GM19035 (cell line): ENCODE measurements around the gene AMZ2.

Source experiments
- ATAC-seq: cut with Tn5 transposase; IDR thresholded peaks from one replicate; pipeline ENCODE4 v1.9.1; 2021; ENCODE audit not compliant: unreplicated experiment

AMZ2 gene

DNA sequence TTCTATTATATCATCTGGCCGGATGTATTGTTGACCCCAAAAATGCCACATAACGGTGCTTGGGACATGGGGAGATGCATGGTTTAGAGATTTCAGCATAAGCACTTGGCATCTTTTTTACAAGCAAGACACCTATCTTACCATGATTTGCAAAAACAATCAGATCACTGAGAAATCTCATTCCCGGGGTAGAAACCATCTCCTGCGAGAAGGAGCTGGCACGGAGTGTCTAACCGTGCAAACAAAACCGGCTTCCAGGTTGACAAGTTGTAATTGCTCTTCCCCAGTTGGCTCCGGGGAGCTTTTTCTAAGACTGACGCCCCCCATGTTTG, 42.1 kb downstream of the AMZ2 start:
- no peak for ATAC-seq

DNA sequence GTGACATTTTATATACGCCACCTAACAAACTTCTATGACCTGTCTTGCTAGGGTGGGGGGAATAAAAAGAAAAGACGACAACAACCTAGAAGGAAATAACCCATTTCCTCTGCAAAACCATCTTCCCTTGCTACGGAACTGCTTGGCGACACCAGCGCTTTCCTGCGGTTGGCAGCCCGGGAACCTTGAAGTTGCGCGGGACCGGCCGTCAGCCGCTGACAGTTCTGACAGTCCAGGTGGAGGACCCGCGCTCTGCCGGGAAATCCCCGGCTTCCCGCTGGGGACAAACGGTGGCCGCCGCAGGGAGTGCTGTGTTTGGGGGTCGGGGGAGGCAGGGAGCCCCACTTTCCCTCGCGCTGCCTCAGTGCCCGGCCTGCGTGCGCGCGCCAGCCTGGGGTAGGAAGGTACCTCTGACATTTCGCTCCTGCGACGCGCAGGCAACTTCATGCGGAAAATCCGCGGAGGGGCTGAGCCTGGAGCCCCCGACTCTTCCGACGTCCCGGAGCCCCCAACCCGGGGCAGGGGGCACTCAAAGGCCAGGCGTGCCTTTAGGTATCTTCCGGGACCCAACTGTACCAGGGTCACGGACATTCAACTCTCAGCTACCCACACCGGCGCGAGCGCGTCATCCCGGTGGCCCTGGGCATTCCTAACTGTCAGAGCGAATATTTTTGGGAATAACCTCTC, 42.6 kb downstream of the AMZ2 start:
- ATAC-seq = no peak

DNA sequence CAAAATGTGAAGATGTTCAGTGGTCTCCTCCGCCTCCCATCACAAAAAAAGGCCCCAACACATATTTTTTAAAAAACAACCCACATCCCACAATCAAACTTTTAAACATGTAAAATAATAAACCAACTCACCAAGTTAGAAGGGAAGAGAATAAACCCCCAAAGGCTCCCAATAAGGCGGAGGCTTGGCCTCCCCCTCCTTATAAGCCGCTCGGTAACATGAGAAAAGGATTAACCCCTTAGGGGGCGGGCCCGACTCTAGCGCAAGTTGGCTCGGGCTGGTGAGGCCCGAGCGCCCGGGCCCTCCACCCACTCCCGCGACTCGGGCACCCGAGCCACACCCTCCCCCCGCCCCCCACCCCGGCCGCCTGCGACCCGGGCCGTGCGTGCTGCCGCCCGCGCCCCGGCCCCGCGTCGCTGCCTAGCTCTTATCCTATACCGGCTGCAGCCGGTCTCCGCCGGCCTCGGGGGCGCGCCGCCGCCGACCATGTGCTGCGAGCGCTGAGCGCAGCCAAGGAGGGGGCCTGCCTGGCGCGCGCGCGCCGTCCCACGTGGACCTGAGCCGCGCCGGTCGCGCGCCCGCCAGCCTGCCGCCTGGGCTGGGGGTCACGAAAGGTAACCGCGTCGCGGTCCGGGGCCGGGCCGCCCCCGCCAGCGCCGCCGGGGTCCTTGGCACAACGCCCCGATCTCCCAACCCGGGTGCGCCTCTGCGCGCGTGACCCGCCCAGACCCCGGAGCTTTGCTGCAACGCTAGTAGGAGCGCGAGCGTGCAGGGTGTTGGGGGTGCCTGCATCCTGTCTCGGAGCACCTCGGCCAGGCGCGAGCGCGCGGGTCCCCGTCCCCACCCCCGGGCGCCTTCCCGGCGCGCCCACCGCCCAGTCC, 43.4 kb downstream of the AMZ2 start, which contains the start of the genes ARSG and SLC16A6:
Gene ARSG, plus strand, starts transcription at position 541 of the 881 bp plus-strand sequence. CDS start 15,999 bp downstream, outside the sequence.
Gene SLC16A6, minus strand, starts transcription at position 173 of the 881 bp plus-strand sequence. CDS start 12,807 bp downstream, outside the sequence.
- ATAC-seq = peak; percentile 55

DNA sequence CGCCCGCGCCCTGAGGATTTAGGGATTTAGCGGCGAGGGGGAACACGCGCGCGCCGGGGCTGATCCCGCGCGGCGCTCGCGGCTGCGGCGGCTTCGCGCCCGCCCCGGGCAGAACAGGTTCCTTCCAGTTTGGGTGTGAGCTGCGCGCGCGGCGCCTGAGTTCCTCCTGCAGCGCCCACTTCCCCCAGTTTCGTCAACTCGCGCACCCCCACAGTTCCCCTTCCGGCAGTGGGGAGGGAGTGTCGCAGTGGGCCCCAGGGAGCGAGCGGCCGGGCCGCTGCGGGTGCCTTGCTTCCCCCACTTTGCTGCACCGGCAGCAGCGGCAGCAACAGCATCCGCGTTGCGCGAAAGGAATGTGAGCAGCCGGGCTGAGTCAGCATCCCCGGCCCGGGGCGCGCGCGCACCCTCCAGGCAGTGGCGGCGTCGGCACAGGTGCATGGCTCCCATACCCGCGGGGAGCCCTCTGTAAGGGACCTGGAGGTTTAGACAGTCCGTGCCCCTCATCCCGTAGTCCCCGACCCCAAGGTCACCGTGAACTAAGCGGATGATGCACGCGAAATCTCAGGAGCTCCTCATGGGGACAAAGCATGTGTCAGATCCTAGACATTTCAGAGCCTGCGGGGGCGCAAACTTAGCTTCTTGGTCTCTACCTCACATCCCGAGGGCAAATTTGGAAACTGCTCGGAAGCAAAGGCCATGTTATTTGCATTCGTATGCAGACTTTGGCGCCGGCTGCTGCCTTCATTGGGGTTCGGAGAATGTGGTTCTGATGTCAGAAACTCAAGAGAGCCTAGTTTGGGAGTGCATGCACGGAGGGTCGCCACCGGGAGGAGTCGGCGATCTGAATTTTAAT, 44.2 kb downstream of the AMZ2 start:
- peak; percentile 61 for ATAC-seq

DNA sequence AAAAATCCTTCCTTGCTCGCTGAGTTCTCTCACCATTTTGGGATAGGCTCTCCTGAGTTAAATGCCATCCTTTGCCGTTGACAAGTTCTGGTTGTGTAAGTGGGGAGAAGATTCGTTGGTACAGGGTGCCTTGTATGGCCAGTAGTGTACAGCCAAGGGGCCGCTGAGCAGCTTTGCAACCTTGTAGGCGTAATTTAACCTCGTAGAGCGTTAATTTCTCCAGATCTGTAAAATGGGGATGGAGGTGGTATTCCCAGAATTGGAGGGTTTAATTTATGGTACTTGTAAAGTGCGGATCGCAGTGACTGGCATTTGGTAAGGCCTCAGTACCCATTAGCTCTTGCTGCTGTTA, 44.8 kb downstream of the AMZ2 start:
- ATAC-seq = no peak

DNA sequence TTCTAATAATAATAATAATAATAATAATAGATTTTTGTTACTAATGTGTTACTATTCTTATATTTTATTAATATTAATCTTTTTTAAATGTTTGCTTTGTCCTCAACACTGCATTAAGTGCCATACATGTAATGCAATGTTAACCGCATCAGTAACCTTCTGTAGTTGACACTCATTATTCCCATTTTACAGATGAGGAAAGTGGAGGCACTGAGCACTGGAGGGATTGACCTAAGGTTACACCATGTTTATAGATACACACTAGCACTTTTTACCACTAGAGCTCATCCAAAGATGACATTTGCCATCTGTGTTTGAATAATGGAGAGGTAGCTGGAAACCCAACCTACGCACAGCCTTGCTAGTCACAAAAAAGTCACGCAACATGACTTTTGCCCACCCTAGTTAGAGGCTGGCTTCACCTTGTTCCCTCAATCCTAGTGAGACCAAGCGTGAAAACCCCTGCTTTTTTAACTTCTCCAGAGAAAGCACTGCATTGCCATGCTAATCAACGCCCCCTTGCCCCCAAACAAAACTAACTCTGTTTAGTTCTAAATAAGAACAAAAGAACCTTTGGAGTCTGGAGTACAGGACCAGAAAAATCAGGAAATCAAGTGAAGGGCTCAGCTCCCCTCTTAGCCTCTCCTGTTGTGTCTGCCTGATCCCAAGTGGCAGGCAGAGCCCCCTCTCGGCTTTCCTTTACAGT, 45.8 kb downstream of the AMZ2 start:
- no peak for ATAC-seq

DNA sequence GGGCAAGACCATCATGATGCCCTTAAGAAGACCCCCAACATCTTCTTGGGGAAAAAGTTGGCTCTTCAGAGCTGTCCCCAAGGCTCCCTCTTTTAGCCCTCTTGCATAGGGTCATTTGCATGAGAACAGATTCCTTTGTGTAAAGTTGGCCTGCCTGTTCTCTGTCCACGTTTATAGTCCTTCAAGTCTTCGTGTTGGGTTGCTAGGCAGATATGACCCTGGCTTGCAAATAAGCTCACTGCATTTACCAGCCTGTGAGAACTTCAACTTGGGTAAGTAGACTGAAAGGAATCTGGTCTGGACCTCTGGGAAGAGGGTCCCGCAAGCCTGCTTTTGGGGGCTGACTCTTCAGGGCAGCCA, 46.3 kb downstream of the AMZ2 start:
- ATAC-seq = no peak

DNA sequence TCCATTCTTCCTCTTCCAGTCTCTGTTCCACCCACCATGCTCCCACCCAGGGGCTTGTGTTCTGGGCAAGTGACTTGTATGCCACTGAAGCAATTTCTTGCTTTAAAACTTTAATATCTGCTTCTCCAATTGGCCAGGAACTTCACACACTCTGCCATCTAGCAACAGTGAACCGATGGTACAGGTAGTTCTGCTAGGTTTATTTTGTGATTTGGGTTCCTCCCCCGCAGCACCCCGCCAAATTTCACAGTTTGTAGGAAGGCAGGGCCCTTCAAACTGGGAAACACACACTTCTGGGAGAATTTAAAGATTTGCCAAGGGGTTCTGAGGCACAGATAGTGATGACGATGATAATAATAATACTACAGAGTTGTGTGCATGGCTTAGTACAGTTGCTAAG, 46.8 kb downstream of the AMZ2 start:
- ATAC-seq = no peak

DNA sequence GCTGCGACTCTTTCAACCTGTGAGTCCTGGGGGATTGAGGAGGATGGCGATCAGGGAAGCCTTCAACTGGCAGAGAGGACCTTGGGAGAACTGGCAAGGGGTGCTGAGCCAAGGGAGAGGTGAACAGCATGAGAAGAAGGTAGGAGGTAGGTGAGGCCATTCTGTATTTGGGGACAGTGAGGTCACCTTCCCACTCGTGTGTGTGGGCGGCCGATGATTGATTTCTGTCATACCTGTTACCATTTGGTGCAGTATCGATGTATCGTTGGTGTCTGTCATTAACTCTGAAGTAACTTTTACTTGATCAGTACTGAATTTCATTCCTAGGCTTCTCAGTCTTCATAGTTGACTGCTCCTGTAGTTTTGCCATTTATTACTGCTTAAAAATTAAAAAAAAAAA, 47.2 kb downstream of the AMZ2 start:
- no peak for ATAC-seq

DNA sequence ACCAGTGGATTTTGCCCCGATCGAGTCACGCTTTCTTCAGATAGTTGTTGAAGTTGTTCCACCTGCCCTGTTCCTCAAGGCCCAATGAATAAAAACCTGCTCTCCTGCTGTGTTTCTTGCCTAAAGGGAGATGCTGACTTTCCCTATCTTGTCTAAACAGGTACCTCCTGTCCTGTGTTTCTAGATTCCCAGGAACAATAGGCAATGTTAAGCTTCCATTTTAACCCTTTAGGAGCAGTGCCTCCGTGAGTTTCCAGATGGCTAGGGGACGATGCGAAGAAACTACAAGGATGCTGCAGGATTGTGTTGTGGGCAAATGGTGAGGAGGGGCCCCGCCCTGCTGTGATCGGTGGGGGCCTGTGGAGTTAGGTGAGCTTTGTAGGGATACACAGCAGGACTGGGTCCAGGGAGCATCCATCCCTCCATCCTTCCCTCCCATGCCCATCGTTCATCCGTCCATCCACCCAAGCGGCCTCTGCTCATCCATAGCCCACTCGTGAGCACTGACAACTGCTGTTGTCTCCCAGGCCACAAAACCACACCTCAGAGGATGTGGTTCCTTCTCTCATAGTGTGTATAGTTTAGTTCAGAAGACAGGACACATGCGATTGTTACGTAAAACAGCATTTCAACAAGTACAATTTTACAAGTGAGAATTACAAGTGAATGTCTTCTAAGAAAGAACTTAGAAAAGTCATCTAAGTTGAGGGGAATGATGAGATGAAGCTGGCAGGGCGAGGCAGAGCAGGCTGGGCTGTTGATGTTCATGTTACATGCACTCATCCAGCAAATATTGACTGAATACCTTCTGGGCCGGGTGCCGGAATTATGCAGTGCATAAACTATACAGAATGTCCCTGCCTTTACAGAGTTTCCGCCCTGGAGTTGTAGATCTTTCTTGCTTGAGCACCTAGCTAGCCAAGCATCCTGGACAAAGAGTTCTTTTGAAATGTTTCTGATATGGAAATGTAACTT, 48.7 kb downstream of the AMZ2 start:
- ATAC-seq = no peak

DNA sequence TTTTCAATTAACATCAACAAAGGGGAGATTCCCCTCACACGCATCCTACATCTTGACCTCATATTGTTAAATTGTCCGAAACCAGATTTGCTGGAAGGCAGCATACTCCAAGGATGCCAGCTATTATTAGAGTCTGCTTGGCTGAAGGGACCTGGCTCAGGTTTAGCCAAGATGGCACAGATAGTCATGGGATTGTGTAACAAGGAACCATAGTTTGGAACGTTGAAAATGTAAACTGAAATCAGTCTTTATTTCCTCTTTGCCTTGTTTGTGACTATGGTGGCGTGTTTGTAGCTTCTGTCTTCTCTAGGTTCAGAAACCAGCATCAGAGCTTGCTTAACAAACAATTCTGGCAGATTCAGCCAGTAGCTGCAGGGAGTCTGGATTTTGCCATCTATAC, 49.4 kb downstream of the AMZ2 start:
- ATAC-seq = no peak

DNA sequence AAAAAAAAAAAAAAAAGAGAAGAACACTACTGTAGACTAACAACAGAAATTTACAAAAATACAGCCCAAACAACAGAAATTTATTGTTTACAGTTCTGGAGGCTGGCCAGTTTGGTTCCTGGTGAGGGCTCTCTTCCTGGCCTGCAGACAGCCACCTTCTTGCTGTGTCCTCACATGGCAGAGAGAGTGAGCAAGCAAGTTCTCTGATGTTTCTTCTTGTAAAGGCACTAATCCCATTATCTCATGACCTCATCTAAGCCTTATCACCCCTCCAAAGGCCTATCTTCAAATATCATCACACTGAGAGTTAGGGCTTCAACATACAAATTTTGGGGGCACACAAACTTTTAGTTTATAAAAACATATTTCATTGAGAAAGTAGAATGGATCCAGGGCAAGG, 50.8 kb downstream of the AMZ2 start:
- no peak for ATAC-seq

DNA sequence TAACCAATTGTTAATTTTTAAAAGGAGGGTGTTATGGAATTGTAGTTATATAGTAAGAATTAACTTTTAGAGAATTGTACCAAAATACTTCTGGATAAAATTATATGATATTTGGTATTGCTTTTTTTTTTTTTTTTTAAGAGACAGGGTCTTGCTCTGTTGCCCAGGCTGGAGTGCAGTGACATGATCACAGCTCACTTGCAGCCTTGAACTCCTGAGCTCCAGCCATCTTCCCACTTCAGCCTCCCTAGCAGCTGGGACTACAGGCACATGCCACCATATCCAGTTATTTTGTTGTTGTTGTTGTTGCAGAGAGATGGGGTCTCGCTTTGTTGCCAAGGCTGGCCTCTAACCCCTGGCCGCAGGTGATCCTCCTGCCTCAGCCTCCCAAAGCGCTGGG, 52.0 kb downstream of the AMZ2 start:
- ATAC-seq = no peak

DNA sequence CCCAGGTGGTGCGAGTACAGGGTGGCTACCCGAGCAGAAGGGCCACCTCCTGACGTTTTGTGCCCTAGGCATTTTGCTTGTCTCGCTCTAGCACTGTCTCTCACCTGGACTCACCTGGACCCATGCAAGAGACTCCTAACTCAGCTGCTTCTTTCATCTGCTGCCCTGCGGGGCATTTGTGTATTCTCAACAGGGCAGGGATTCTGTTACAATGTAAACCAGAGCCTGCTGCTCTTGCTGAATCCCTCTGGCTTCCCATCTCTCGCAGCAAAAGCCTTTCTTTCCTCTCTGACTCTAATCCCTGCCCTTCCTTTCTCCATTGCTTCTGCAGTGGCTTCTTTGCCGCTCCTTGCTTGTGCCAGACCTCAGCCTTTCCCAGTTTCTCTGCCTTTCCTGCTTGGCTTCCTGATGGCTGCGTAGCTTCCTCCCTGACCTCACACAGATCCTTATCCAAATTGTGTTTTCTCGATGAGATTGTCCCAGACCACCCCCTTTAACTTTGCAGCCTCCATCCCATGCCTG, 53.7 kb downstream of the AMZ2 start:
- no peak for ATAC-seq

DNA sequence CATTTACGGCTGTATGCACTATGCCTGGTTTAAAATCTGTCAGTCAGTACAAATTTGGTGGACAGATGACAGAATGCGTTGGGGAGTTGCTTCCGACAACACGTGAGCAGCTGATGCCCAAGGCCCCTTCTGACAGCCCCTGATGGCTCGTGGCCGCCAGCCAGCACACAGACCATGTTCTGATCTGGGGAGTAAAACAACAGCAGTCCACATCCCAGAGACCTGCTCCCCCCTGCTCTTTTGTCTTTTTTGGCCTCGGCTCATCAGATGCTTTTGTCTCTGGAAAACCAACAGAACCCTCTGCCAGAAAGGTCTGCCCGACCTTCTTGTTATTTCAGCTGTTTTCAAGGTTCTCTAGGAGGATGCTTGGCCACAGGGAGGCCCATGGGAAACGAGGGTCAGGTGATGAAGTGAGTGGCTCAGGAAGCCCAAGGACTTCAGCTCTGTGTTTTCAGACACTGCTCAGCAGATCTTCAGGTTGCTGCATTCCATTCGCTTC, 54.3 kb downstream of the AMZ2 start:
- ATAC-seq = no peak

DNA sequence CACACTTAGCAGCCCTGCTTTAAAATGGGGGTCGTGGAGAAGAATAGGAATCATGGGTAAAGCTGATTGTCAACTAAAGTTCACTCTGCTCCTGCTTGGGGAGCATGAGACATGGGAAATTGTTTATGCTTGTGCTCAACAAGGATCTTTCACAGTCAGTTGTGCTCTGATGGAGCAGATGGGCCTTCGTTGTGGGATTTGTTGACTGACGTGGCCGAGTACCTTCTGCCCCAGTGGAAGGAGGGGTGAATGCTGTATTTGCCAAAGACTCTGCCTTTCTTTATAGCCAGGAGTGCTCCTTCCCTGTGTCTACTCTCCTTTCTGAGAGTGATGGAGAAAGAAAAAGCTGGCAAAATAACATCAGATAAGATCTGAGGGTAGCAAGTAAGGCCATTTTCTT, 54.8 kb downstream of the AMZ2 start:
- ATAC-seq = no peak

DNA sequence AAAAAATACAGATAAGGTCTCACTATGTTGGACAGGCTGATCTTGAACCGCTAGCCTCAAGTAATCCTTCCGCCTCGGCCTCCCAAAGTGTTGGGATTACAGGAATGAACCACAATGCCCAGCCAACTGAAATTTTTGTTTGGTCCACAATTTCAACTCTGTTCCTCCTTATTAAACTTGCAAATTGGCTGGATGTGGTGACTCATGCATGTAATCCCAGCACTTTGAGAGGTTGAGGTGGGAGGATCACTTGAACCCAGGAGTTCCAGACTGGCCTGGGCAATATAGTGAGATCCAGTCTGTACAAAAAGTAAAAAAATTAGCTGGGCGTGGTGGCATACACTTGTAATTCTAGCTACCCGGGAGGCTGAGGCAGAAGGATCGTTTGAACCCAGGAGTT, 56.9 kb downstream of the AMZ2 start:
- no peak for ATAC-seq

DNA sequence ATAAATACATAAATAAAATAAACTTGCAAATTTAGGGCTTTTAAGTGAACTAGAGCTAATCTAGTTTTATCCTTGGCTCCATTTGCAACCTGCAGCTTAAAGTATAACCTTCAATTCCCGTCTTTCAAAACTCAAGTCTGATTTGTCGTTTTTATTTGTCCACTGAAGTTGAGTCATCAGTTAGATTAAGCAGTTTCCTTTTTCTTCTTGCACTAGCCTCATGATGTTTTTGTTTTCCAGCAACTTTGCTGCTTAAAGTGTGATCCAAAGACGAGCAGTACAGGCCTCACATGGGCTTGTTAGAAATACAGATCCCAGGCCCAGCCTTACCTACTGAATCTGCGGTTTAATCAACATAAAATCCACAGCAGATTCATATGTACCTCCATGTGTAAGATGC, 57.3 kb downstream of the AMZ2 start:
- ATAC-seq = no peak
